SJCRH30 (cell line): ENCODE data around the gene INPP5A. TPM values are rescaled to one million over a fixed set of nuclear protein-coding genes. Genes with fewer than 3 reads are reported as not detected.

ENCODE experiments used
- DNase-seq, 2 experiments: peaks; one replicate each; pipeline ENCODE4 v3.0.0-alpha.2; 2015 to 2020
- H3K27ac ChIP-seq: fragments of 250-450 bp; sonication (Bioruptor Pico); 2 replicates; pipeline ENCODE4 v1.5.1; 2020; ENCODE audit warnings: mild to moderate bottlenecking, moderate library complexity
- H3K27me3 ChIP-seq: fragments of 250-450 bp; sonication (Bioruptor Pico); 2 replicates; pipeline ENCODE4 v1.5.1; 2020; ENCODE audit warnings: mild to moderate bottlenecking, moderate library complexity
- H3K36me3 ChIP-seq: fragments of 250-450 bp; sonication (Bioruptor Pico); 2 replicates; pipeline ENCODE4 v1.5.1; 2020; ENCODE audit warnings: mild to moderate bottlenecking, moderate library complexity
- H3K4me1 ChIP-seq: fragments of 250-450 bp; sonication (Bioruptor Pico); 2 replicates; pipeline ENCODE4 v1.5.1; 2020; ENCODE audit warnings: mild to moderate bottlenecking, moderate library complexity
- H3K4me3 ChIP-seq: fragments of 250-450 bp; sonication (Bioruptor Pico); 2 replicates; pipeline ENCODE4 v1.5.1; 2020; ENCODE audit warnings: mild to moderate bottlenecking, moderate library complexity
- H3K9me3 ChIP-seq: fragments of 250-450 bp; sonication (Bioruptor Pico); replicated peaks from 2 replicates; pipeline ENCODE4 v1.5.1; 2020; ENCODE audit warnings: mild to moderate bottlenecking, moderate library complexity
- total RNA-seq: library from RNA; depleted of rRNA; stranded (reverse); fragments of >200 nt; shearing (Covaris generic); gene quantifications from 2 replicates; pipeline ENCODE4 v1.2.3, GENCODE V29; 2014

Gene INPP5A
- total RNA-seq, 1 experiment from 2014 or later: 22.4 TPM

GRCh38 chr10:132752961-132753360 is 215.4 kb downstream of the INPP5A start:
- Histone ChIP-seq H3K4me3 (no peak overlapping the region), H3K27ac (no peak overlapping the region), H3K9me3 (no peaks in the 10 kb centered on the region), H3K27me3 (no peaks in the 10 kb centered on the region), H3K36me3 (no peaks in the 10 kb centered on the region), H3K4me1 (no peaks in the 10 kb centered on the region)
- DNase-seq: no peak

- Histone ChIP-seq H3K27me3 (no peaks in the 10 kb centered on the region), H3K27ac (no peak overlapping the region), H3K36me3 (no peaks in the 10 kb centered on the region), H3K9me3 (no peaks in the 10 kb centered on the region), H3K4me1 (no peaks in the 10 kb centered on the region), H3K4me3 (no peak overlapping the region)
- DNase-seq: no peak
These were observed 216.0 kb downstream of the INPP5A start for GRCh38 chr10:132753596-132753995.

GRCh38 chr10:132754071-132754470 is 216.5 kb downstream of the INPP5A start:
- no peaks in the 10 kb centered on the region for H3K27me3 ChIP-seq
- DNase-seq: no peak
- no peak overlapping the region for H3K27ac ChIP-seq
- H3K36me3 ChIP-seq: no peaks in the 10 kb centered on the region
- H3K4me1 ChIP-seq: no peaks in the 10 kb centered on the region
- no peaks in the 10 kb centered on the region for H3K9me3 ChIP-seq
- H3K4me3 ChIP-seq: no peak overlapping the region

- no peak overlapping the region for H3K27ac ChIP-seq
- no peaks in the 10 kb centered on the region for H3K27me3 ChIP-seq
- no peak for DNase-seq
- H3K4me1 ChIP-seq: no peaks in the 10 kb centered on the region
- no peaks in the 10 kb centered on the region for H3K9me3 ChIP-seq
- no peak overlapping the region for H3K4me3 ChIP-seq
- no peaks in the 10 kb centered on the region for H3K36me3 ChIP-seq
These were observed 217.7 kb downstream of the INPP5A start for GRCh38 chr10:132755166-132755711.

- H3K9me3 ChIP-seq: no peaks in the 10 kb centered on the region
- no peak overlapping the region for H3K27ac ChIP-seq
- no peak for DNase-seq
- no peaks in the 10 kb centered on the region for H3K36me3 ChIP-seq
- H3K4me3 ChIP-seq: no peak overlapping the region
- H3K4me1 ChIP-seq: no peaks in the 10 kb centered on the region
- H3K27me3 ChIP-seq: no peaks in the 10 kb centered on the region
These were observed 219.0 kb downstream of the INPP5A start for GRCh38 chr10:132756591-132756990.

GRCh38 chr10:132757171-132757570 is 219.6 kb downstream of the INPP5A start:
- Histone ChIP-seq H3K9me3 (no peaks in the 10 kb centered on the region), H3K27me3 (no peaks in the 10 kb centered on the region), H3K36me3 (no peaks in the 10 kb centered on the region), H3K4me3 (no peak overlapping the region), H3K4me1 (no peaks in the 10 kb centered on the region), H3K27ac (no peak overlapping the region)
- no peak for DNase-seq

GRCh38 chr10:132758865-132759264 is 221.3 kb downstream of the INPP5A start:
- Histone ChIP-seq H3K27me3 (no peaks in the 10 kb centered on the region), H3K27ac (no peak overlapping the region), H3K4me1 (no peaks in the 10 kb centered on the region), H3K9me3 (no peaks in the 10 kb centered on the region), H3K4me3 (no peak overlapping the region), H3K36me3 (no peaks in the 10 kb centered on the region)
- DNase-seq: no peak

GRCh38 chr10:132761395-132762060 is 223.9 kb downstream of the INPP5A start:
- H3K36me3 ChIP-seq: no peaks in the 10 kb centered on the region
- no peaks in the 10 kb centered on the region for H3K27me3 ChIP-seq
- H3K4me1 ChIP-seq: no peaks in the 10 kb centered on the region
- no peak for DNase-seq
- no peak overlapping the region for H3K27ac ChIP-seq
- no peaks in the 10 kb centered on the region for H3K9me3 ChIP-seq
- no peak overlapping the region for H3K4me3 ChIP-seq

- H3K36me3 ChIP-seq: no peaks in the 10 kb centered on the region
- no peaks in the 10 kb centered on the region for H3K27me3 ChIP-seq
- no peaks in the 10 kb centered on the region for H3K9me3 ChIP-seq
- DNase-seq: no peak
- H3K4me3 ChIP-seq: no peak overlapping the region
- no peak overlapping the region for H3K27ac ChIP-seq
- no peaks in the 10 kb centered on the region for H3K4me1 ChIP-seq
These were observed 224.7 kb downstream of the INPP5A start for GRCh38 chr10:132762267-132762666.

- no peak for DNase-seq
- Histone ChIP-seq H3K4me1 (no peaks in the 10 kb centered on the region), H3K27ac (no peak overlapping the region), H3K9me3 (no peaks in the 10 kb centered on the region), H3K27me3 (no peaks in the 10 kb centered on the region), H3K36me3 (no peaks in the 10 kb centered on the region), H3K4me3 (no peak overlapping the region)
These were observed 226.0 kb downstream of the INPP5A start for GRCh38 chr10:132763545-132763944.

- H3K27me3 ChIP-seq: no peaks in the 10 kb centered on the region
- H3K4me1 ChIP-seq: no peaks in the 10 kb centered on the region
- peak in 1 of 2 experiments; percentile 34 for DNase-seq
- H3K4me3 ChIP-seq: no peak overlapping the region
- H3K36me3 ChIP-seq: no peaks in the 10 kb centered on the region
- H3K27ac ChIP-seq: no peak overlapping the region
- no peaks in the 10 kb centered on the region for H3K9me3 ChIP-seq
These were observed 226.5 kb downstream of the INPP5A start for GRCh38 chr10:132764108-132764507.

GRCh38 chr10:132765435-132765834 is 227.8 kb downstream of the INPP5A start:
- no peaks in the 10 kb centered on the region for H3K36me3 ChIP-seq
- no peaks in the 10 kb centered on the region for H3K27me3 ChIP-seq
- H3K9me3 ChIP-seq: no peaks in the 10 kb centered on the region
- no peaks in the 10 kb centered on the region for H3K4me1 ChIP-seq
- no peak overlapping the region for H3K4me3 ChIP-seq
- DNase-seq: no peak
- no peak overlapping the region for H3K27ac ChIP-seq

GRCh38 chr10:132766291-132766690 is 228.7 kb downstream of the INPP5A start:
- H3K4me1 ChIP-seq: no peaks in the 10 kb centered on the region
- H3K27me3 ChIP-seq: no peaks in the 10 kb centered on the region
- H3K4me3 ChIP-seq: no peak overlapping the region
- no peaks in the 10 kb centered on the region for H3K36me3 ChIP-seq
- no peak overlapping the region for H3K27ac ChIP-seq
- no peak for DNase-seq
- no peaks in the 10 kb centered on the region for H3K9me3 ChIP-seq

GRCh38 chr10:132768346-132769248 is 231.0 kb downstream of the INPP5A start:
- Histone ChIP-seq H3K27me3 (no peaks in the 10 kb centered on the region), H3K4me3 (no peak overlapping the region), H3K4me1 (no peaks in the 10 kb centered on the region), H3K27ac (no peak overlapping the region), H3K36me3 (no peaks in the 10 kb centered on the region), H3K9me3 (no peaks in the 10 kb centered on the region)
- no peak for DNase-seq
